ENCODE results near the gene P3H3. TPM values are rescaled to one million over a fixed set of nuclear protein-coding genes. Genes with fewer than 3 reads are reported as not detected.

P3H3 gene
- total RNA-seq, 1 donor from 2014 or later, result 30.6 TPM

DNA sequence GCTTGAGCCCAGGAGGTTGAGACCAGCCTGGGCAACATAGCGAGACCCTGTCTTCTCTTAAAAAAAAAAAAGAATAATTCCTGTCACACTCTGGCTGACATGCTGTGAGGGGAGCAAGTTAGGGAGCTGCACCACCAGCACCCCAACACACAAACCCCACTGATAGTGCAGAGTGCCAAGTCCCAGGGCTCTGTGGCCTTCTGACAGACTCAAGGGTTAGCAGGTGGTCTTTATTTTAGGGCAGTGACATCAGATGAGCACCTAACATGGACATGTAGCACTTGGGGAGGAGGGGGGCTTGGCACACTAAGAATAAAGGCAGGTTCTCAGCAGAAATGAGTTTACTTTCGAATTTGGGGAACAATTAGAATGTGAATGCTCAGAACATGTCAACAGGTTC lies 30.6 kb downstream of the P3H3 start:
- Mint-ChIP-seq H3K9me3 (ENCODE audit: low read depth) (no peaks in the 10 kb centered on the region), H3K27me3 (no peaks in the 10 kb centered on the region), H3K36me3 (ENCODE audit: insufficient read depth) (peaks cover 42% of the 10 kb centered on the region), H3K27ac (no peak overlapping the region), H3K4me1 (ENCODE audit: low read depth) (peaks cover 3% of the 10 kb centered on the region), H3K4me3 (ENCODE audit: low read depth) (no peak overlapping the region)
- TF ChIP-seq, protein P1, sequence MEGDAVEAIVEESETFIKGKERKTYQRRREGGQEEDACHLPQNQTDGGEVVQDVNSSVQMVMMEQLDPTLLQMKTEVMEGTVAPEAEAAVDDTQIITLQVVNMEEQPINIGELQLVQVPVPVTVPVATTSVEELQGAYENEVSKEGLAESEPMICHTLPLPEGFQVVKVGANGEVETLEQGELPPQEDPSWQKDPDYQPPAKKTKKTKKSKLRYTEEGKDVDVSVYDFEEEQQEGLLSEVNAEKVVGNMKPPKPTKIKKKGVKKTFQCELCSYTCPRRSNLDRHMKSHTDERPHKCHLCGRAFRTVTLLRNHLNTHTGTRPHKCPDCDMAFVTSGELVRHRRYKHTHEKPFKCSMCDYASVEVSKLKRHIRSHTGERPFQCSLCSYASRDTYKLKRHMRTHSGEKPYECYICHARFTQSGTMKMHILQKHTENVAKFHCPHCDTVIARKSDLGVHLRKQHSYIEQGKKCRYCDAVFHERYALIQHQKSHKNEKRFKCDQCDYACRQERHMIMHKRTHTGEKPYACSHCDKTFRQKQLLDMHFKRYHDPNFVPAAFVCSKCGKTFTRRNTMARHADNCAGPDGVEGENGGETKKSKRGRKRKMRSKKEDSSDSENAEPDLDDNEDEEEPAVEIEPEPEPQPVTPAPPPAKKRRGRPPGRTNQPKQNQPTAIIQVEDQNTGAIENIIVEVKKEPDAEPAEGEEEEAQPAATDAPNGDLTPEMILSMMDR (IDR thresholded peaks at IDR 0.05; ENCODE audit: unreplicated experiment), result no peak
- DNase-seq (ENCODE audit: low spot score, unreplicated experiment), result no peak

DNA sequence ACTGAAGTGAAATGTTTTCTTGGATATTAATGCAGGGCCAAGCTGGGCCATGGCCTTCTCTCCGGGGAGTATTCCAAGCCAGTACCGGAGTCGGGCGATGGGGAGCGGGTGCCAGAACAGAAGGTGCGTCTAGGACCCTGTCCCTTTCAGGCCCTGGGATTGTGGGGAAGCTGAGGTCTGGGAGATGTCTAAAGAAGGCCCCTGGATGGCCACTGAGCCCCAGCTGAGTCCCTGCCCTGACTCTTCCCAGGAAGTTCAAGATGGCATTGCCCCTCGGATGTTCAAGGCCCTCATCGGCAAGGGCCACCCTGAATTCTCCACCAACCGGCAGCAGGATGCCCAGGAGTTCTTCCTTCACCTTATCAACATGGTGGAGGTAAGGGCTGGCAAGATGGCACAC lies 31.9 kb downstream of the P3H3 start:
- Mint-ChIP-seq H3K27ac (no peak overlapping the region), H3K4me3 (ENCODE audit: low read depth) (no peak overlapping the region), H3K27me3 (no peaks in the 10 kb centered on the region), H3K36me3 (ENCODE audit: insufficient read depth) (peaks cover 46% of the 10 kb centered on the region), H3K4me1 (ENCODE audit: low read depth) (no peaks in the 10 kb centered on the region), H3K9me3 (ENCODE audit: low read depth) (no peaks in the 10 kb centered on the region)
- DNase-seq (ENCODE audit: low spot score, unreplicated experiment), result no peak
- TF ChIP-seq, protein P1 (IDR thresholded peaks at IDR 0.05; ENCODE audit: unreplicated experiment), result no peak

GRCh38 chr12:6860942-6861341 lies 32.7 kb downstream of the P3H3 start:
- Mint-ChIP-seq H3K36me3 (ENCODE audit: insufficient read depth) (peaks cover 48% of the 10 kb centered on the region), H3K4me3 (ENCODE audit: low read depth) (no peak overlapping the region), H3K27ac (peak overlapping the region; percentile 9), H3K27me3 (peaks cover 6% of the 10 kb centered on the region), H3K9me3 (ENCODE audit: low read depth) (no peaks in the 10 kb centered on the region), H3K4me1 (ENCODE audit: low read depth) (no peaks in the 10 kb centered on the region)
- TF ChIP-seq, protein P1 (IDR thresholded peaks at IDR 0.05; ENCODE audit: unreplicated experiment), result no peak
- DNase-seq (ENCODE audit: low spot score, unreplicated experiment), result no peak

GRCh38 chr12:6861391-6861790 lies 33.2 kb downstream of the P3H3 start:
- Mint-ChIP-seq H3K27me3 (peaks cover 7% of the 10 kb centered on the region), H3K4me1 (ENCODE audit: low read depth) (no peaks in the 10 kb centered on the region), H3K36me3 (ENCODE audit: insufficient read depth) (peaks cover 50% of the 10 kb centered on the region), H3K27ac (no peak overlapping the region), H3K9me3 (ENCODE audit: low read depth) (no peaks in the 10 kb centered on the region), H3K4me3 (ENCODE audit: low read depth) (no peak overlapping the region)
- DNase-seq (ENCODE audit: low spot score, unreplicated experiment), result no peak
- TF ChIP-seq, protein P1 (IDR thresholded peaks at IDR 0.05; ENCODE audit: unreplicated experiment), result no peak

- Mint-ChIP-seq H3K27me3 (peaks cover 10% of the 10 kb centered on the region), H3K9me3 (ENCODE audit: low read depth) (no peaks in the 10 kb centered on the region), H3K4me1 (ENCODE audit: low read depth) (peaks cover 2% of the 10 kb centered on the region), H3K4me3 (ENCODE audit: low read depth) (no peak overlapping the region), H3K36me3 (ENCODE audit: insufficient read depth) (peaks cover 42% of the 10 kb centered on the region), H3K27ac (no peak overlapping the region)
- TF ChIP-seq, protein P1 (IDR thresholded peaks at IDR 0.05; ENCODE audit: unreplicated experiment), result no peak
- no peak for DNase-seq (ENCODE audit: low spot score, unreplicated experiment)
Measured at GRCh38 chr12:6863033-6863432, 34.8 kb downstream of the P3H3 start.
